ENCODE data around the gene TRHDE.

- TF ChIP-seq, protein P1, sequence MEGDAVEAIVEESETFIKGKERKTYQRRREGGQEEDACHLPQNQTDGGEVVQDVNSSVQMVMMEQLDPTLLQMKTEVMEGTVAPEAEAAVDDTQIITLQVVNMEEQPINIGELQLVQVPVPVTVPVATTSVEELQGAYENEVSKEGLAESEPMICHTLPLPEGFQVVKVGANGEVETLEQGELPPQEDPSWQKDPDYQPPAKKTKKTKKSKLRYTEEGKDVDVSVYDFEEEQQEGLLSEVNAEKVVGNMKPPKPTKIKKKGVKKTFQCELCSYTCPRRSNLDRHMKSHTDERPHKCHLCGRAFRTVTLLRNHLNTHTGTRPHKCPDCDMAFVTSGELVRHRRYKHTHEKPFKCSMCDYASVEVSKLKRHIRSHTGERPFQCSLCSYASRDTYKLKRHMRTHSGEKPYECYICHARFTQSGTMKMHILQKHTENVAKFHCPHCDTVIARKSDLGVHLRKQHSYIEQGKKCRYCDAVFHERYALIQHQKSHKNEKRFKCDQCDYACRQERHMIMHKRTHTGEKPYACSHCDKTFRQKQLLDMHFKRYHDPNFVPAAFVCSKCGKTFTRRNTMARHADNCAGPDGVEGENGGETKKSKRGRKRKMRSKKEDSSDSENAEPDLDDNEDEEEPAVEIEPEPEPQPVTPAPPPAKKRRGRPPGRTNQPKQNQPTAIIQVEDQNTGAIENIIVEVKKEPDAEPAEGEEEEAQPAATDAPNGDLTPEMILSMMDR (IDR thresholded peaks at IDR 0.05), result no peak
- TF ChIP-seq POLR2A (IDR thresholded peaks at IDR 0.05), result no peak
Observed at GRCh38 chr12:72273499-72273837, 1.3 kb downstream of the TRHDE start.
